ENCODE data around the gene TRABD2B.

TRABD2B gene

DNA sequence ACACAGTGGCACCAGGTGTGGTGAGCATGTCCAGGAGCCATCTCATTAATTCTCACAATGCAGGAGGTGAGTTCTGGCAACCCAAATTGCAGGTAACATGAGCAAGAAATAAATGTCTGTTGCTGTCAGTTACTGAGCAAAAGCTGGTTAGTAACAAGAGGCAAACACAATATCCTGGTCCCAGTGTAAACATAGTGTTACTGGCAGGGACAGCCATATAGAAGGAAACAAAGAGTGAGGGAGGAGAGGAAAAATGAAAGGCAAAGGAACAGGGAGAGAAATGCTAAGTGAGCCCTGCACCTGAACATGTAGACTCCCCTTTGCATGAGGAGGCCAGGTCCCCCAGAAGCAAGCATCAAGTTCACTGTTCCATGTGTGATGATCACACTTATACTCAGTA, 203.6 kb downstream of the TRABD2B start:
- TF ChIP-seq CTCF (IDR thresholded peaks at IDR 0.05; ENCODE audit: unreplicated experiment in 3 of 3): no peak
- Mint-ChIP-seq H3K4me1 (peaks cover 26% of the 10 kb centered on the region), H3K27me3 (ENCODE audit: low read depth) (peaks cover 26% of the 10 kb centered on the region), H3K9me3 (no peaks in the 10 kb centered on the region), H3K36me3 (ENCODE audit: low read depth) (peaks cover 23% of the 10 kb centered on the region), H3K27ac (no peak overlapping the region), H3K4me3 (no peak overlapping the region)

- Mint-ChIP-seq H3K27ac (no peak overlapping the region), H3K4me1 (peaks cover 31% of the 10 kb centered on the region), H3K36me3 (ENCODE audit: low read depth) (peaks cover 27% of the 10 kb centered on the region), H3K9me3 (no peaks in the 10 kb centered on the region), H3K4me3 (no peak overlapping the region), H3K27me3 (ENCODE audit: low read depth) (peaks cover 28% of the 10 kb centered on the region)
- no peak for TF ChIP-seq CTCF (IDR thresholded peaks at IDR 0.05; ENCODE audit: unreplicated experiment in 3 of 3)
Measured at GRCh38 chr1:47792779-47793178, 204.4 kb downstream of the TRABD2B start.

DNA sequence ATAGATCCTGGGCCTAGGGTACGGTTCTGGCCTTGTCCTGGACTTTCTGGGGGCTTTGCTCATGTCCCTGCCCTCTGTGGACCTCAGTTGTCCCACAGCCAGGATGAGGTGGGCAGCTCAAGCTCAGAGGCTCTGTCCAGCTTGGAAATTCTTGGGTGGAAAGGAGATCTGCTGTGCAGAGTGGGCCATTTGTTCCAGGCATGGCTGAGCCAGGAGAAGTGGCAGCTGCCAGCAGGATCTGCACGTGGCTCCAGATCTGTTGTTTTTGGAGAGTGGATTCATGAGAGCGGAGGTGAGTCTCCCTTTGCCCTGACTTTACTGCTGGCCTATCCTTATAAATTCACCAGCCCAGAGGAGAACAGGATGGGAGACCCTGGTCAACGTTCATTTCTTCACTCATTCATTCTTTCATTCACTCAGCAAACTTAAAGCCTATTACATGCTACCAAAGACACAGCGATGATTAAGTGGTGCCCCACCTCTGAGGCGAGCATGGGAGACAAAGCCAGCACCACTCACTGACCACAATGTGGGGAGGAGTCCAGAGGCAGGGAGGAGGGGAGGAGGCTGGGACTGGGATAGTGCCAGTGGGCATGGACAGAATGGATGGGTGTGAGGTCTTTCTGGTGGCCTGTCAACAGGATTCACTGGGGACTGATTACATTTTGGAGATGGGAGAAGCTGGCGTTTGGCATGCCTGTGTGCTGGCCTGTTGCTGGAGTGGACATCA, 205.1 kb downstream of the TRABD2B start:
- Mint-ChIP-seq H3K27ac (no peak overlapping the region), H3K27me3 (ENCODE audit: low read depth) (peaks cover 31% of the 10 kb centered on the region), H3K9me3 (no peaks in the 10 kb centered on the region), H3K4me3 (no peak overlapping the region), H3K36me3 (ENCODE audit: low read depth) (peaks cover 29% of the 10 kb centered on the region), H3K4me1 (peaks cover 30% of the 10 kb centered on the region)
- TF ChIP-seq CTCF (IDR thresholded peaks at IDR 0.05; ENCODE audit: unreplicated experiment in 3 of 3): no peak

DNA sequence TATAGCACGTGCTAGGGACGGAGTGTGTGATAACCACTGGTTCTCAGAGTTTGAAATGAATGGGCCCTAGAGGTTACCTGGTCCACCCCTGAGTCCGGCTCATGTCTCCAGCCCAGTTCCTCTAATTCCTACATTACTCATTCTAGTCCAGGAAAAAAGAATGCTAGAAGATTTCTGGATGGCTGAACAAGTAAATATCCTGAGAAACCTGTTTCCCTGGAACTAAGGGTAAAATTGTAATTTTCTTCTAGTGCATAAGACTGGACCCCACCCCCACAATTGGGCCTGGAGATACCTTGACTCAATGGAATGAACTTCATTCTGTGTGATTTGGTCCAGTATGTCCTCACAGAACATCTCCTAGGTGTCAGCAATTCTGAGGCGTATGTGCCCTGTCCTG, 208.4 kb downstream of the TRABD2B start:
- peaks cover 48% of the 10 kb centered on the region for H3K4me1 Mint-ChIP-seq
- H3K27me3 Mint-ChIP-seq (ENCODE audit: low read depth): peaks cover 39% of the 10 kb centered on the region
- peak overlapping the region; percentile 22 to 74 (median 53) for H3K27ac Mint-ChIP-seq
- H3K36me3 Mint-ChIP-seq (ENCODE audit: low read depth): peaks cover 27% of the 10 kb centered on the region
- no peak for TF ChIP-seq CTCF (IDR thresholded peaks at IDR 0.05; ENCODE audit: unreplicated experiment in 3 of 3)
- H3K9me3 Mint-ChIP-seq: no peaks in the 10 kb centered on the region
- no peak overlapping the region for H3K4me3 Mint-ChIP-seq

DNA sequence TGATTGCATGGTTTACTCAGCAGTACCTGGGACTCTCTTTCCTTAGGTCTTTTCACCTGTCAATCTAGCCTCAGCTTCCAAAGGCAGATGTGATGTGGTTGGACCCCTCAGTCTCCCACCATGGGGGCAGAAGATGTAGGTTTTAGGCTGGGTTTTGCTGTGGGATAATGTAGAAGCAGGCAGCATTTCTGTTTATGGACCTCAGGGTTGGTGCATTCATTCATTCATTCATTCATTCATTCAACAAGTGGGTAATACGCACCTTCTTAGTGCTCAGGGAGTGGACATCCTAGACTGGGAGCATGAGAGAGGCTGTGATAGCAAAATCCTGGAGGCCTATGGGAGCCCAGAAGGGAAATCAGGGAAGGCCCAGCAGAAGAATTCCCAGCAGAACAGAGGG, 209.6 kb downstream of the TRABD2B start:
- H3K27me3 Mint-ChIP-seq (ENCODE audit: low read depth): peaks cover 43% of the 10 kb centered on the region
- TF ChIP-seq CTCF (IDR thresholded peaks at IDR 0.05; ENCODE audit: unreplicated experiment in 3 of 3): no peak
- no peak overlapping the region for H3K4me3 Mint-ChIP-seq
- no peak overlapping the region for H3K27ac Mint-ChIP-seq
- H3K36me3 Mint-ChIP-seq (ENCODE audit: low read depth): peaks cover 26% of the 10 kb centered on the region
- H3K9me3 Mint-ChIP-seq: no peaks in the 10 kb centered on the region
- H3K4me1 Mint-ChIP-seq: peaks cover 54% of the 10 kb centered on the region

DNA sequence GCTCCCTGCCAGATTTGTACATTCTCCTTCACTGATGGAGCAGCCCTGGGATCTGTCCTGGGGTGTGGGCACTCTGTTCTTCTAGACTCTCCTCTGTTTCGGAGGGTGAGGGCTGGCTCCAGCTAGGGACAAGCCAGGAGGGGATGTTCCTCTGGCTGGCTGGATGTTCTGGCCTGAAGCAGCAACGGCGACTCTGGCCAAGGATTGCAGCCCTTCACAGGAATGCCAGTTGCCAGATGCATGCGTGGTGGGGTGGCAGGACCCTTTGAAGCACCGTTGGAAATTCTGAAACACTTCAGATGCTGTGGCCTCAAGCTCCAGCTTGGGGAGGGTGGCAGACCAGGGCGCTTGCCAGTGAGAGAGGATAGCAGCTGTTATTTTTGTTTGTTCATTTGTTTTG, 210.9 kb downstream of the TRABD2B start:
- H3K27me3 Mint-ChIP-seq (ENCODE audit: low read depth): peaks cover 40% of the 10 kb centered on the region

More for the DNA sequence above, 210.9 kb downstream of the TRABD2B start:
- no peak for TF ChIP-seq CTCF (IDR thresholded peaks at IDR 0.05; ENCODE audit: unreplicated experiment in 3 of 3)
- no peaks in the 10 kb centered on the region for H3K9me3 Mint-ChIP-seq
- peak overlapping the region in 2 of 3 experiments; percentile 22 to 67 for H3K27ac Mint-ChIP-seq
- H3K4me3 Mint-ChIP-seq: no peak overlapping the region
- H3K4me1 Mint-ChIP-seq: peaks cover 57% of the 10 kb centered on the region
- peaks cover 22% of the 10 kb centered on the region for H3K36me3 Mint-ChIP-seq (ENCODE audit: low read depth)

Data from nephron (organoid).